GM12801 (cell line): ENCODE results near the gene ILDR2.

Experiments
- CTCF ChIP-seq: IDR thresholded peaks from one replicate; pipeline ENCODE4 v1.5.1; 2011; ENCODE audit warnings: control low read depth; ENCODE audit not compliant: insufficient read length; ENCODE audit errors: extremely low read depth

The ILDR2 gene

GRCh38 chr1:166900987-166901386, 74.4 kb downstream of the ILDR2 start:
- no peak for TF ChIP-seq CTCF

GRCh38 chr1:166899769-166900168, 75.6 kb downstream of the ILDR2 start:
- TF ChIP-seq CTCF = no peak

GRCh38 chr1:166895766-166896165, 79.6 kb downstream of the ILDR2 start:
- TF ChIP-seq CTCF = no peak

GRCh38 chr1:166889776-166890175, 85.6 kb downstream of the ILDR2 start:
- TF ChIP-seq CTCF = no peak

GRCh38 chr1:166888373-166889111, 86.8 kb downstream of the ILDR2 start:
- no peak for TF ChIP-seq CTCF

GRCh38 chr1:166884971-166885370, 90.4 kb downstream of the ILDR2 start:
- TF ChIP-seq CTCF = no peak

- TF ChIP-seq CTCF = no peak
Observed at GRCh38 chr1:166884040-166884642, 91.2 kb downstream of the ILDR2 start.
